ENCODE data around the gene CTIF. TPM values are rescaled to one million over a fixed set of nuclear protein-coding genes. Genes with fewer than 3 reads are reported as not detected.

CTIF gene
- total RNA-seq, 2 experiments from 2014 or later = 0.06 to 0.38 TPM

- DNase-seq (ENCODE audit: low spot score) = no peak
- Histone ChIP-seq H3K4me1 (ENCODE audit: insufficient read depth, low read length, poor library complexity, severe bottlenecking) (no peaks in the 10 kb centered on the region), H3K79me2 (ENCODE audit: insufficient read depth, low read depth, low read length) (no peaks in the 10 kb centered on the region), H2AFZ (ENCODE audit: low read length) (no peak overlapping the region), H3K4me2 (ENCODE audit: low read length) (no peak overlapping the region), H3K36me3 (ENCODE audit: insufficient read depth, low read length) (no peaks in the 10 kb centered on the region), H3K9me2 (ENCODE audit: insufficient read depth, low read length) (no peaks in the 10 kb centered on the region), H3K4me3 (ENCODE audit: low read depth, low read length, poor library complexity, severe bottlenecking) (no peak overlapping the region), H3K9me3 (ENCODE audit: low read length) (no peaks in the 10 kb centered on the region), H3K27ac (ENCODE audit: low read depth, low read length, poor library complexity, severe bottlenecking) (no peak overlapping the region), H4K20me1 (ENCODE audit: insufficient read depth, low read length) (no peaks in the 10 kb centered on the region)
- CTCF ChIA-PET (ENCODE audit: unreplicated experiment) = no interaction called here
- intact Hi-C loops (cut with micrococcal nuclease; ENCODE audit: unreplicated experiment) = no loop called here
- BruUV-seq (replicated peaks) = no TSS peak
- POLR2A ChIA-PET = no interaction called here
- TF ChIP-seq CTCF (conservative IDR thresholded peaks at IDR 0.05; ENCODE audit: low read length) (no peak), EZH2phosphoT487 (IDR thresholded peaks at IDR 0.05; ENCODE audit: borderline replicate concordance, low read depth, low read length) (no peak)
Measured at GRCh38 chr18:48694295-48694694, 155.5 kb downstream of the CTIF start.

GRCh38 chr18:48695671-48696070 lies 156.8 kb downstream of the CTIF start:
- H3K36me3 ChIP-seq (ENCODE audit: insufficient read depth, low read length) = no peaks in the 10 kb centered on the region
- no peaks in the 10 kb centered on the region for H3K4me1 ChIP-seq (ENCODE audit: insufficient read depth, low read length, poor library complexity, severe bottlenecking)
- H2AFZ ChIP-seq (ENCODE audit: low read length) = no peak overlapping the region
- ChIA-PET CTCF (ENCODE audit: unreplicated experiment) (no interaction called here), POLR2A (no interaction called here)
- no peak overlapping the region for H3K4me2 ChIP-seq (ENCODE audit: low read length)
- H3K79me2 ChIP-seq (ENCODE audit: insufficient read depth, low read depth, low read length) = no peaks in the 10 kb centered on the region
- no peak overlapping the region for H3K27ac ChIP-seq (ENCODE audit: low read depth, low read length, poor library complexity, severe bottlenecking)
- TF ChIP-seq CTCF (conservative IDR thresholded peaks at IDR 0.05; ENCODE audit: low read length) (no peak), EZH2phosphoT487 (IDR thresholded peaks at IDR 0.05; ENCODE audit: borderline replicate concordance, low read depth, low read length) (no peak)
- H4K20me1 ChIP-seq (ENCODE audit: insufficient read depth, low read length) = no peaks in the 10 kb centered on the region
- intact Hi-C loops (cut with micrococcal nuclease; ENCODE audit: unreplicated experiment) = no loop called here
- H3K9me3 ChIP-seq (ENCODE audit: low read length) = no peaks in the 10 kb centered on the region
- BruUV-seq (replicated peaks) = no TSS peak
- H3K9me2 ChIP-seq (ENCODE audit: insufficient read depth, low read length) = no peaks in the 10 kb centered on the region
- no peak for DNase-seq (ENCODE audit: low spot score)
- no peak overlapping the region for H3K4me3 ChIP-seq (ENCODE audit: low read depth, low read length, poor library complexity, severe bottlenecking)

- H4K20me1 ChIP-seq (ENCODE audit: insufficient read depth, low read length) = no peaks in the 10 kb centered on the region
- no peaks in the 10 kb centered on the region for H3K79me2 ChIP-seq (ENCODE audit: insufficient read depth, low read depth, low read length)
- H3K9me2 ChIP-seq (ENCODE audit: insufficient read depth, low read length) = no peaks in the 10 kb centered on the region
- TF ChIP-seq CTCF (conservative IDR thresholded peaks at IDR 0.05; ENCODE audit: low read length) (no peak), EZH2phosphoT487 (IDR thresholded peaks at IDR 0.05; ENCODE audit: borderline replicate concordance, low read depth, low read length) (no peak)
- no peak for DNase-seq (ENCODE audit: low spot score)
- no peaks in the 10 kb centered on the region for H3K36me3 ChIP-seq (ENCODE audit: insufficient read depth, low read length)
- H2AFZ ChIP-seq (ENCODE audit: low read length) = no peak overlapping the region
- no peak overlapping the region for H3K4me2 ChIP-seq (ENCODE audit: low read length)
- ChIA-PET CTCF (ENCODE audit: unreplicated experiment) (no interaction called here), POLR2A (no interaction called here)
- no peaks in the 10 kb centered on the region for H3K9me3 ChIP-seq (ENCODE audit: low read length)
- H3K4me3 ChIP-seq (ENCODE audit: low read depth, low read length, poor library complexity, severe bottlenecking) = no peak overlapping the region
- no peaks in the 10 kb centered on the region for H3K4me1 ChIP-seq (ENCODE audit: insufficient read depth, low read length, poor library complexity, severe bottlenecking)
- no TSS peak for BruUV-seq (replicated peaks)
- no peak overlapping the region for H3K27ac ChIP-seq (ENCODE audit: low read depth, low read length, poor library complexity, severe bottlenecking)
- intact Hi-C loops (cut with micrococcal nuclease; ENCODE audit: unreplicated experiment) = no loop called here
Measured at GRCh38 chr18:48696218-48696617, 157.4 kb downstream of the CTIF start.

Measured in OCI-LY7 (cell line).